ENCODE data around the gene CKAP2L. TPM values are rescaled to one million over a fixed set of nuclear protein-coding genes. Genes with fewer than 3 reads are reported as not detected.

CKAP2L gene
- total and polyA plus RNA-seq, 9 of the 15 experiments (the other 6 are each of a cell fraction or from before 2014, with no cell fraction given), result 10.4 to 21.9 (median 14.2) TPM

DNA sequence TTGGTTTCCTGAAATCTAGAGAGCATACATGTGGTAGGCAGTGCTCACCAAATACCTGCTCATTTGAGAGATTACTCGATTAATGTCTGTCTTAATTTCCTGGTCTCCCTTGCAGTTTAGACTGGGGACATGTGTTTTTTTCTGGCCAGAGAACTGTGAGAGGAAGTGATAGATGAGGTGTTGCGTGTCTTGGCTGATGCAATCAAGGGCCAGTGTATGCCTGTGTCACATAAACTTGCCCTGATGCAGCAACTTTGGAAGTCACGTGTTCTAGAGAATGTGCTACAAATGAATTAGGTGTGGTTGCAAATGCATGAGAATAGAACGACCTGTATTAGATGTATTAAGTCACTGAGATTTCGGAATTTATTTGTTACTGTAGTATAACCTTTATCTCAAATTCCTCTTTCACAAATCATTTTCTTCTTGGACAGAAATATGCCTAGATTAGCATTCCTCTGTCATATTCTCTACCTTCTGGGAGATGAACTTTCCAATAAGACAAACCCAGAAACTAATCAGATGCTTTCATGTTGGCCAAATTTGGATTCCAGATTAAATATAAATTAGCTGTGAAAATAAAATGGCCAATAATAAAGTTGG, 29.8 kb upstream of the CKAP2L start (continued):
- TF ChIP-seq SRSF3 (IDR thresholded peaks at IDR 0.05; ENCODE audit: insufficient read depth, low read length) (no peak), ZNF436 (CRISPR knock-in tag; IDR thresholded peaks at IDR 0.05) (no peak), SMAD3 (CRISPR knock-in tag; conservative IDR thresholded peaks at IDR 0.05) (peak; percentile 47; the same call in 1 of the 2 replicates), ASH1L (IDR thresholded peaks at IDR 0.05; ENCODE audit: borderline replicate concordance, low read depth, partially characterized antibody) (peak; percentile 46), HNRNPL (IDR thresholded peaks at IDR 0.05; ENCODE audit: low read depth, low read length) (no peak), ZNF140 (CRISPR knock-in tag; IDR thresholded peaks at IDR 0.05) (no peak), SP2 (IDR thresholded peaks at IDR 0.05; ENCODE audit: extremely low read depth, low read depth, low read length, poor library complexity, severe bottlenecking) (no peak), NRF1 (conservative IDR thresholded peaks at IDR 0.05 in 1 of 2, IDR thresholded peaks at IDR 0.05 in 1 of 2) (no peak), SRF (CRISPR knock-in tag; IDR thresholded peaks at IDR 0.05) (no peak), CHD1 (IDR thresholded peaks at IDR 0.05; ENCODE audit: low read length) (no peak), NCOA2 (IDR thresholded peaks at IDR 0.05; ENCODE audit: partially characterized antibody in 2 of 2) (peak in 1 of 2 experiments; percentile 7), NBN (IDR thresholded peaks at IDR 0.05; ENCODE audit: low read depth) (peak; percentile 97)
- TF ChIP-seq, protein P1, sequence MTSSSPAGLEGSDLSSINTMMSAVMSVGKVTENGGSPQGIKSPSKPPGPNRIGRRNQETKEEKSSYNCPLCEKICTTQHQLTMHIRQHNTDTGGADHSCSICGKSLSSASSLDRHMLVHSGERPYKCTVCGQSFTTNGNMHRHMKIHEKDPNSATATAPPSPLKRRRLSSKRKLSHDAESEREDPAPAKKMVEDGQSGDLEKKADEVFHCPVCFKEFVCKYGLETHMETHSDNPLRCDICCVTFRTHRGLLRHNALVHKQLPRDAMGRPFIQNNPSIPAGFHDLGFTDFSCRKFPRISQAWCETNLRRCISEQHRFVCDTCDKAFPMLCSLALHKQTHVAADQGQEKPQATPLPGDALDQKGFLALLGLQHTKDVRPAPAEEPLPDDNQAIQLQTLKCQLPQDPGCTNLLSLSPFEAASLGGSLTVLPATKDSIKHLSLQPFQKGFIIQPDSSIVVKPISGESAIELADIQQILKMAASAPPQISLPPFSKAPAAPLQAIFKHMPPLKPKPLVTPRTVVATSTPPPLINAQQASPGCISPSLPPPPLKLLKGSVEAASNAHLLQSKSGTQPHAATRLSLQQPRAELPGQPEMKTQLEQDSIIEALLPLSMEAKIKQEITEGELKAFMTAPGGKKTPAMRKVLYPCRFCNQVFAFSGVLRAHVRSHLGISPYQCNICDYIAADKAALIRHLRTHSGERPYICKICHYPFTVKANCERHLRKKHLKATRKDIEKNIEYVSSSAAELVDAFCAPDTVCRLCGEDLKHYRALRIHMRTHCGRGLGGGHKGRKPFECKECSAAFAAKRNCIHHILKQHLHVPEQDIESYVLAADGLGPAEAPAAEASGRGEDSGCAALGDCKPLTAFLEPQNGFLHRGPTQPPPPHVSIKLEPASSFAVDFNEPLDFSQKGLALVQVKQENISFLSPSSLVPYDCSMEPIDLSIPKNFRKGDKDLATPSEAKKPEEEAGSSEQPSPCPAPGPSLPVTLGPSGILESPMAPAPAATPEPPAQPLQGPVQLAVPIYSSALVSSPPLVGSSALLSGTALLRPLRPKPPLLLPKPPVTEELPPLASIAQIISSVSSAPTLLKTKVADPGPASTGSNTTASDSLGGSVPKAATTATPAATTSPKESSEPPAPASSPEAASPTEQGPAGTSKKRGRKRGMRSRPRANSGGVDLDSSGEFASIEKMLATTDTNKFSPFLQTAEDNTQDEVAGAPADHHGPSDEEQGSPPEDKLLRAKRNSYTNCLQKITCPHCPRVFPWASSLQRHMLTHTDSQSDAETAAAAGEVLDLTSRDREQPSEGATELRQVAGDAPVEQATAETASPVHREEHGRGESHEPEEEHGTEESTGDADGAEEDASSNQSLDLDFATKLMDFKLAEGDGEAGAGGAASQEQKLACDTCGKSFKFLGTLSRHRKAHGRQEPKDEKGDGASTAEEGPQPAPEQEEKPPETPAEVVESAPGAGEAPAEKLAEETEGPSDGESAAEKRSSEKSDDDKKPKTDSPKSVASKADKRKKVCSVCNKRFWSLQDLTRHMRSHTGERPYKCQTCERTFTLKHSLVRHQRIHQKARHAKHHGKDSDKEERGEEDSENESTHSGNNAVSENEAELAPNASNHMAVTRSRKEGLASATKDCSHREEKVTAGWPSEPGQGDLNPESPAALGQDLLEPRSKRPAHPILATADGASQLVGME (CRISPR knock-in tag; IDR thresholded peaks at IDR 0.05), result 0 out of 2 replicates have a peak, but pooled peaks have one; percentile 15
- TF ChIP-seq, protein P2, sequence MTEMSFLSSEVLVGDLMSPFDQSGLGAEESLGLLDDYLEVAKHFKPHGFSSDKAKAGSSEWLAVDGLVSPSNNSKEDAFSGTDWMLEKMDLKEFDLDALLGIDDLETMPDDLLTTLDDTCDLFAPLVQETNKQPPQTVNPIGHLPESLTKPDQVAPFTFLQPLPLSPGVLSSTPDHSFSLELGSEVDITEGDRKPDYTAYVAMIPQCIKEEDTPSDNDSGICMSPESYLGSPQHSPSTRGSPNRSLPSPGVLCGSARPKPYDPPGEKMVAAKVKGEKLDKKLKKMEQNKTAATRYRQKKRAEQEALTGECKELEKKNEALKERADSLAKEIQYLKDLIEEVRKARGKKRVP (CRISPR knock-in tag; IDR thresholded peaks at IDR 0.05), result peak; percentile 100
- TF ChIP-seq, protein P3, sequence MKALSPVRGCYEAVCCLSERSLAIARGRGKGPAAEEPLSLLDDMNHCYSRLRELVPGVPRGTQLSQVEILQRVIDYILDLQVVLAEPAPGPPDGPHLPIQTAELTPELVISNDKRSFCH (CRISPR knock-in tag; IDR thresholded peaks at IDR 0.05), result no peak
- TF ChIP-seq, protein P3 (tag; IDR thresholded peaks at IDR 0.05), result peak; percentile 66; the same call in 1 of the 2 replicates
- TF ChIP-seq, protein P4, sequence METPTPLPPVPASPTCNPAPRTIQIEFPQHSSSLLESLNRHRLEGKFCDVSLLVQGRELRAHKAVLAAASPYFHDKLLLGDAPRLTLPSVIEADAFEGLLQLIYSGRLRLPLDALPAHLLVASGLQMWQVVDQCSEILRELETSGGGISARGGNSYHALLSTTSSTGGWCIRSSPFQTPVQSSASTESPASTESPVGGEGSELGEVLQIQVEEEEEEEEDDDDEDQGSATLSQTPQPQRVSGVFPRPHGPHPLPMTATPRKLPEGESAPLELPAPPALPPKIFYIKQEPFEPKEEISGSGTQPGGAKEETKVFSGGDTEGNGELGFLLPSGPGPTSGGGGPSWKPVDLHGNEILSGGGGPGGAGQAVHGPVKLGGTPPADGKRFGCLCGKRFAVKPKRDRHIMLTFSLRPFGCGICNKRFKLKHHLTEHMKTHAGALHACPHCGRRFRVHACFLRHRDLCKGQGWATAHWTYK (CRISPR knock-in tag; IDR thresholded peaks at IDR 0.05), result 0 out of 2 replicates have a peak, but pooled peaks have one; percentile 48
